NB4 (cell line): ENCODE data around the gene MYO9B.

Experiments
- CTCF ChIP-seq: IDR thresholded peaks from one replicate; pipeline ENCODE4 v1.5.1; 2012; ENCODE audit warnings: low read depth, low read length
- MAX ChIP-seq: IDR thresholded peaks from 2 replicates; pipeline ENCODE4 v1.6.1; 2011; ENCODE audit warnings: low read depth, low read length
- MYC ChIP-seq: IDR thresholded peaks from 2 replicates; pipeline ENCODE4 v1.6.1; 2011; ENCODE audit warnings: low read depth, low read length
- POLR2A ChIP-seq: IDR thresholded peaks from 2 replicates; pipeline ENCODE4 v1.6.1; 2011; ENCODE audit warnings: mild to moderate bottlenecking; ENCODE audit not compliant: insufficient read length; ENCODE audit errors: extremely low read depth

- TF ChIP-seq CTCF (no peak), POLR2A (no peak), MYC (peak; percentile 55), MAX (peak; percentile 69)
These were observed 32.2 kb downstream of the MYO9B start for GRCh38 chr19:17107546-17108452.
